K562 (cell line): ENCODE measurements around the gene IDH3G. TPM values are rescaled to one million over a fixed set of nuclear protein-coding genes. Genes with fewer than 3 reads are reported as not detected.

ENCODE experiments used
- HIVEP1 ChIP-seq: fragments of 250-450 bp; sonication (Bioruptor Pico); IDR thresholded peaks from 2 replicates; pipeline ENCODE4 v1.4.0; 2020; ENCODE audit warnings: mild to moderate bottlenecking
- ILF3 ChIP-seq: fragments of 450-650 bp; IDR thresholded peaks from 2 replicates; pipeline ENCODE4 v1.6.1; 2018; ENCODE audit warnings: antibody characterized with exemption, mild to moderate bottlenecking, moderate library complexity, borderline replicate concordance
- SP2 ChIP-seq: IDR thresholded peaks from 2 replicates; pipeline ENCODE4 v1.6.1; 2011; ENCODE audit warnings: mild to moderate bottlenecking, low read depth, low read length, moderate library complexity; ENCODE audit not compliant: poor library complexity, severe bottlenecking; ENCODE audit errors: extremely low read depth
- ZNF133 ChIP-seq: fragments of 250-450 bp; sonication (Bioruptor Pico); IDR thresholded peaks from 2 replicates; pipeline ENCODE4 v1.4.0; 2020; ENCODE audit warnings: mild to moderate bottlenecking
- ZNF780A ChIP-seq: fragments of 250-450 bp; sonication (Bioruptor Pico); IDR thresholded peaks from 2 replicates; pipeline ENCODE4 v1.5.0; 2021; ENCODE audit warnings: mild to moderate bottlenecking
- ZZZ3 ChIP-seq: fragments of 450-650 bp; IDR thresholded peaks from 2 replicates; pipeline ENCODE4 v1.6.1; 2016; ENCODE audit warnings: antibody characterized with exemption, mild to moderate bottlenecking, moderate library complexity
- polyA plus RNA-seq, 8 experiments: library from polyadenylated mRNA; depleted of rRNA in 4 of 8; stranded (reverse) in 5 of 8; unstranded in 3 of 8; fragments of >200 nt; fragmentation: Nextera tagmentation in 2 of 8; fragmentation: Illumina TruSeq in 1 of 8; extraction: Ambion mirVana in 2 of 8; extraction: Trizol in 1 of 8; gene quantifications; 2 replicates each; pipeline versions ENCODE4 v1.2.1 to v1.2.3, GENCODE V29; 2011 to 2014; ENCODE audit warnings: inconsistent platforms in 1 of 8, missing spikeins in 1 of 8
- total RNA-seq, 7 experiments: library from RNA; depleted of rRNA in 6 of 7; stranded (reverse); fragments of >200 nt in 6 of 7; fragmentation: Illumina TruSeq in 2 of 7; extraction: Trizol in 2 of 7; gene quantifications; 2 replicates each; pipeline versions ENCODE4 v1.2.1 to v1.2.3, GENCODE V29; 2011 to 2021; ENCODE audit warnings: low replicate concordance in 1 of 7
- TF ChIP-seq, protein P1 (sequence below): fragments of 250-450 bp; sonication (Bioruptor Pico); IDR thresholded peaks from 2 replicates; pipeline ENCODE4 v1.5.0; 2021; ENCODE audit warnings: mild to moderate bottlenecking, borderline replicate concordance
- TF ChIP-seq, protein P2 (sequence below): fragments of 450-650 bp; IDR thresholded peaks from one replicate; pipeline ENCODE4 v1.6.1; 2018; ENCODE audit warnings: mild to moderate bottlenecking, moderate library complexity; ENCODE audit not compliant: partially characterized antibody
- TF ChIP-seq, protein P3 (sequence below): fragments of 450-650 bp; IDR thresholded peaks from 2 replicates; pipeline ENCODE4 v1.6.1; 2016; ENCODE audit warnings: low read depth

The IDH3G gene
- total and polyA plus RNA-seq, 9 of the 15 experiments (the other 6 are each of a cell fraction or from before 2014, with no cell fraction given): 24.3 to 72.5 (median 37.9) TPM

DNA sequence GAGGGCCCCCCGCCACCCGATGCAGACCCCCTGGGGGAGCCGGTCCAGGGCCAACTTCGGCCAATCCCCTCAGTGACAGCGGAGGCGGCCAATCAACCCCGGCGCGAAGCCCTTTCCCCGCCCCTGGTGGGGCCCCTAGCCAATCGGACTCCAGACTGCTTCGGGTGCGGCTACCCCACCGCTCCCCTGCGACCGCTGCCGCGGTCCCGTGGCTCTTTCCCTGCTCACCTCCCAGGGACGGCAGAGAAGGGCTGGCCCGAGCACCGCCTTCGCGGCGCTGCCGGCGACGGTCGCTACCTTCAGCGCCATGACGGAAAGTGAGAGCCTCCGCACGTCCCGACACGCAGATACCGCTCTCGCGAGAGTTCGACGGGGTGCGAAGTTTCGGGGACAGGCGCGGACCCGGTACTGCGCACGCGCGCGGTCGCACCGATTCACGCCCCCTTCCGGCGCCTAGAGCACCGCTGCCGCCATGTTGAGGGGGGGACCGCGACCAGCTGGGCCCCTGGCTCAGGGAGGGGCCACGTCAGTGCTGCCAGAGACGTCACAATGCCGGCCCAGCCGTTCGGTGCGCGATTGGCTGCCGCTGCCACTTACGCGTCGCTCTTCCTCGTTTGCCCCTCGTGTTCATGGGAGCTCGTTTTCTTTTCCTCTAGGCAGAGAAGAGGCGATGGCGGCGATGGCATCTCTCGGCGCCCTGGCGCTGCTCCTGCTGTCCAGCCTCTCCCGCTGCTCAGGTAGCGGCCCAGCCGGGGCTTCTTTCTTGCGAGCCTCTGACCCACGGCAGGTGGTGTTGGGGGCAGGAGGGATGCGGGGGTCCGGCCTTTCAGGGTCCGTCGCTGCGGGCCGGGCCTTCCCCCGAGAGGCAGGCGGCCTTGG is at the start of gene IDH3G, which contains the start of gene SSR4 (continued):
- TF ChIP-seq, protein P1, sequence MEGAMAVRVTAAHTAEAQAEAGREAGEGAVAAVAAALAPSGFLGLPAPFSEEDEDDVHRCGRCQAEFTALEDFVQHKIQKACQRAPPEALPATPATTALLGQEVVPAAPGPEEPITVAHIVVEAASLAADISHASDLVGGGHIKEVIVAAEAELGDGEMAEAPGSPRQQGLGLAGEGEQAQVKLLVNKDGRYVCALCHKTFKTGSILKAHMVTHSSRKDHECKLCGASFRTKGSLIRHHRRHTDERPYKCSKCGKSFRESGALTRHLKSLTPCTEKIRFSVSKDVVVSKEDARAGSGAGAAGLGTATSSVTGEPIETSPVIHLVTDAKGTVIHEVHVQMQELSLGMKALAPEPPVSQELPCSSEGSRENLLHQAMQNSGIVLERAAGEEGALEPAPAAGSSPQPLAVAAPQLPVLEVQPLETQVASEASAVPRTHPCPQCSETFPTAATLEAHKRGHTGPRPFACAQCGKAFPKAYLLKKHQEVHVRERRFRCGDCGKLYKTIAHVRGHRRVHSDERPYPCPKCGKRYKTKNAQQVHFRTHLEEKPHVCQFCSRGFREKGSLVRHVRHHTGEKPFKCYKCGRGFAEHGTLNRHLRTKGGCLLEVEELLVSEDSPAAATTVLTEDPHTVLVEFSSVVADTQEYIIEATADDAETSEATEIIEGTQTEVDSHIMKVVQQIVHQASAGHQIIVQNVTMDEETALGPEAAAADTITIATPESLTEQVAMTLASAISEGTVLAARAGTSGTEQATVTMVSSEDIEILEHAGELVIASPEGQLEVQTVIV: no peak
- TF ChIP-seq ILF3 (no peak), ZZZ3 (no peak), HIVEP1 (no peak), SP2 (peak; percentile 71), ZNF780A (no peak), ZNF133 (no peak)
- TF ChIP-seq, protein P2, sequence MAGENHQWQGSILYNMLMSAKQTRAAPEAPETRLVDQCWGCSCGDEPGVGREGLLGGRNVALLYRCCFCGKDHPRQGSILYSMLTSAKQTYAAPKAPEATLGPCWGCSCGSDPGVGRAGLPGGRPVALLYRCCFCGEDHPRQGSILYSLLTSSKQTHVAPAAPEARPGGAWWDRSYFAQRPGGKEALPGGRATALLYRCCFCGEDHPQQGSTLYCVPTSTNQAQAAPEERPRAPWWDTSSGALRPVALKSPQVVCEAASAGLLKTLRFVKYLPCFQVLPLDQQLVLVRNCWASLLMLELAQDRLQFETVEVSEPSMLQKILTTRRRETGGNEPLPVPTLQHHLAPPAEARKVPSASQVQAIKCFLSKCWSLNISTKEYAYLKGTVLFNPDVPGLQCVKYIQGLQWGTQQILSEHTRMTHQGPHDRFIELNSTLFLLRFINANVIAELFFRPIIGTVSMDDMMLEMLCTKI: no peak
- TF ChIP-seq, protein P3, sequence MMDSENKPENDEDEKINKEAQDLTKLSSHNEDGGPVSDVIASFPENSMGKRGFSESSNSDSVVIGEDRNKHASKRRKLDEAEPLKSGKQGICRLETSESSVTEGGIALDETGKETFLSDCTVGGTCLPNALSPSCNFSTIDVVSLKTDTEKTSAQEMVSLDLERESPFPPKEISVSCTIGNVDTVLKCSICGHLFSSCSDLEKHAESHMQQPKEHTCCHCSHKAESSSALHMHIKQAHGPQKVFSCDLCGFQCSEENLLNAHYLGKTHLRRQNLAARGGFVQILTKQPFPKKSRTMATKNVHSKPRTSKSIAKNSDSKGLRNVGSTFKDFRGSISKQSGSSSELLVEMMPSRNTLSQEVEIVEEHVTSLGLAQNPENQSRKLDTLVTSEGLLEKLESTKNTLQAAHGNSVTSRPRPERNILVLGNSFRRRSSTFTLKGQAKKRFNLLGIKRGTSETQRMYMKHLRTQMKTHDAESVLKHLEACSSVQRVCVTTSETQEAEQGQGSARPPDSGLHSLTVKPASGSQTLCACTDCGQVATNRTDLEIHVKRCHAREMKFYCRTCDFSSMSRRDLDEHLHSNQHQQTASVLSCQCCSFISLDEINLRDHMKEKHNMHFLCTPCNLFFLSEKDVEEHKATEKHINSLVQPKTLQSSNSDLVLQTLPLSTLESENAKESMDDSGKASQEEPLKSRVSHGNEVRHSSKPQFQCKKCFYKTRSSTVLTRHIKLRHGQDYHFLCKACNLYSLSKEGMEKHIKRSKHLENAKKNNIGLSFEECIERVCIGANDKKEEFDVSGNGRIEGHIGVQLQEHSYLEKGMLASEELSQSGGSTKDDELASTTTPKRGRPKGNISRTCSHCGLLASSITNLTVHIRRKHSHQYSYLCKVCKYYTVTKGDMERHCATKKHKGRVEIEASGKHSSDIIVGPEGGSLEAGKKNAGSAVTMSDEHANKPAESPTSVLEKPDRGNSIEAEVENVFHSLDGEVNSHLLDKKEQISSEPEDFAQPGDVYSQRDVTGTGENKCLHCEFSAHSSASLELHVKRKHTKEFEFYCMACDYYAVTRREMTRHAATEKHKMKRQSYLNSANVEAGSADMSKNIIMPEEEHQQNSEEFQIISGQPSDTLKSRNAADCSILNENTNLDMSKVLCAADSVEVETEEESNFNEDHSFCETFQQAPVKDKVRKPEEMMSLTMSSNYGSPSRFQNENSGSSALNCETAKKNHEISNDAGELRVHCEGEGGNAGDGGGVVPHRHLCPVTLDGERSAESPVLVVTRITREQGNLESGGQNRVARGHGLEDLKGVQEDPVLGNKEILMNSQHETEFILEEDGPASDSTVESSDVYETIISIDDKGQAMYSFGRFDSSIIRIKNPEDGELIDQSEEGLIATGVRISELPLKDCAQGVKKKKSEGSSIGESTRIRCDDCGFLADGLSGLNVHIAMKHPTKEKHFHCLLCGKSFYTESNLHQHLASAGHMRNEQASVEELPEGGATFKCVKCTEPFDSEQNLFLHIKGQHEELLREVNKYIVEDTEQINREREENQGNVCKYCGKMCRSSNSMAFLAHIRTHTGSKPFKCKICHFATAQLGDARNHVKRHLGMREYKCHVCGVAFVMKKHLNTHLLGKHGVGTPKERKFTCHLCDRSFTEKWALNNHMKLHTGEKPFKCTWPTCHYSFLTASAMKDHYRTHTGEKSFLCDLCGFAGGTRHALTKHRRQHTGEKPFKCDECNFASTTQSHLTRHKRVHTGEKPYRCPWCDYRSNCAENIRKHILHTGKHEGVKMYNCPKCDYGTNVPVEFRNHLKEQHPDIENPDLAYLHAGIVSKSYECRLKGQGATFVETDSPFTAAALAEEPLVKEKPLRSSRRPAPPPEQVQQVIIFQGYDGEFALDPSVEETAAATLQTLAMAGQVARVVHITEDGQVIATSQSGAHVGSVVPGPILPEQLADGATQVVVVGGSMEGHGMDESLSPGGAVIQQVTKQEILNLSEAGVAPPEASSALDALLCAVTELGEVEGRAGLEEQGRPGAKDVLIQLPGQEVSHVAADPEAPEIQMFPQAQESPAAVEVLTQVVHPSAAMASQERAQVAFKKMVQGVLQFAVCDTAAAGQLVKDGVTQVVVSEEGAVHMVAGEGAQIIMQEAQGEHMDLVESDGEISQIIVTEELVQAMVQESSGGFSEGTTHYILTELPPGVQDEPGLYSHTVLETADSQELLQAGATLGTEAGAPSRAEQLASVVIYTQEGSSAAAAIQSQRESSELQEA: no peak
